Fibroblast of pulmonary artery (primary cell): Measurements from ENCODE around the gene EDEM1.

Source experiments
- DNase-seq: peaks from one replicate; pipeline ENCODE4 v3.0.0-alpha.2; 2010; ENCODE audit warnings: low read depth
- H3K4me3 ChIP-seq: replicated peaks from 2 replicates; pipeline ENCODE4 v1.5.1; 2011; ENCODE audit warnings: low read depth, mild to moderate bottlenecking, control low read depth, low read length, moderate library complexity
- TF ChIP-seq, protein P1 (sequence below): IDR thresholded peaks from 2 replicates; pipeline ENCODE4 v1.5.1; 2011; ENCODE audit warnings: mild to moderate bottlenecking, control low read depth, low read length, inconsistent platforms; ENCODE audit errors: missing control alignments

EDEM1 gene

DNA sequence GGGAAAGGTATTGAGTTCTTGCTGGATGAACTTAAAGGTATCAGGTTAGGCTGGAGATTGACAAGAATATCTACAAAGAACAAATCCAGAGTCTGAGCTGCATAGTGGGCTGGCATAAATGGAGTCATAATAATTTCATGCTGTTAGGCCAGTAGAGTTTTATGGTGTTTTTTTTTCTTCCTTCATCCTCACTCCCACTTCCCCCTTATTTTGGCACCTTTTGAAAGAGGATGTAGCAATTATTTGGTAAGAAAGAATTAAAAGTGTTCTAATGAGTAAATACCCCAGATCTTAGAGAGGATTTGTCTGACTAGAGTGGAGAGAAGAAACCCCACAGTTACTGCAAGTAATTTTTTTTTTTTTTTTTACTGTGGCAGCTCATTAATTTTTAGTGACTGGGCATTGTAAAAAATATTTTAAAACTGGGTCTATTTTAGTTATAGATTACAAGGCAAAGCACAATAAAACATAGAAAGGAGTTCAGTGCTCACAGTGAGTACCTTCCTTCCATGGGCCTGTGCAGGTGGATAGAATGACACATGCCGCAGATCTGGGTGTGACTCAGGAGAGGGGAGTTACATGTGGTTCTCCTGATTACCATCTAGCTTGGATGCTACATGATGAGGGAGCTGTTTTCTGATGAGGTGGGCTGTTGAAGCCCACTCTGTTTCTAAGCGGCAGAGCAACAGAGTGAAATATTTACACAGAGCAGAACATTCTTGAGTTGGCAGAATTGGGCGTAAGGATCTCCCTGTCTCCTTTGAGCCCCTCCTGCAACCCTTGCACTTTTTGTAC, 5.3 kb downstream of the EDEM1 start:
- H3K4me3 ChIP-seq = no peak overlapping the region
- TF ChIP-seq, protein P1, sequence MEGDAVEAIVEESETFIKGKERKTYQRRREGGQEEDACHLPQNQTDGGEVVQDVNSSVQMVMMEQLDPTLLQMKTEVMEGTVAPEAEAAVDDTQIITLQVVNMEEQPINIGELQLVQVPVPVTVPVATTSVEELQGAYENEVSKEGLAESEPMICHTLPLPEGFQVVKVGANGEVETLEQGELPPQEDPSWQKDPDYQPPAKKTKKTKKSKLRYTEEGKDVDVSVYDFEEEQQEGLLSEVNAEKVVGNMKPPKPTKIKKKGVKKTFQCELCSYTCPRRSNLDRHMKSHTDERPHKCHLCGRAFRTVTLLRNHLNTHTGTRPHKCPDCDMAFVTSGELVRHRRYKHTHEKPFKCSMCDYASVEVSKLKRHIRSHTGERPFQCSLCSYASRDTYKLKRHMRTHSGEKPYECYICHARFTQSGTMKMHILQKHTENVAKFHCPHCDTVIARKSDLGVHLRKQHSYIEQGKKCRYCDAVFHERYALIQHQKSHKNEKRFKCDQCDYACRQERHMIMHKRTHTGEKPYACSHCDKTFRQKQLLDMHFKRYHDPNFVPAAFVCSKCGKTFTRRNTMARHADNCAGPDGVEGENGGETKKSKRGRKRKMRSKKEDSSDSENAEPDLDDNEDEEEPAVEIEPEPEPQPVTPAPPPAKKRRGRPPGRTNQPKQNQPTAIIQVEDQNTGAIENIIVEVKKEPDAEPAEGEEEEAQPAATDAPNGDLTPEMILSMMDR = no peak
- DNase-seq = no peak

DNA sequence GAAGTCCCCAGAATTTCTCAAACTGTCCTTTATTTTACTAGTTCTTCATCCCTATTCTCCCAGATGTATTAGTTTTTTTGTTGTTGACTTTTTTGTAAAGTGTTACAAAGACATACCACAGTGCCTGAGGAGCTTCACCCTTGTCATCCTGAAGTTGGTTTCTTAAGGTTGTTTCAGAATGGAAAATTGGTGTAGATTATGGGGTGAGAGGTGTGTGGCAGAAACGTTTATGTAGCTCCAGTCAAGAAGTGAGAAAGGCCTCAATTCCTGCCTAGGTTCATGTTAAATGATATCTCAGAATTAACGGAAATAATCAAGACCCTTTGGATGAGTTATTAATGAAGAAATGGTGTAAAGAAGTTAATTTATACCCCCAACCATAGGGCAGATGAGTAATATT, 6.8 kb downstream of the EDEM1 start:
- H3K4me3 ChIP-seq = no peak overlapping the region
- no peak for DNase-seq
- TF ChIP-seq, protein P1 = no peak

DNA sequence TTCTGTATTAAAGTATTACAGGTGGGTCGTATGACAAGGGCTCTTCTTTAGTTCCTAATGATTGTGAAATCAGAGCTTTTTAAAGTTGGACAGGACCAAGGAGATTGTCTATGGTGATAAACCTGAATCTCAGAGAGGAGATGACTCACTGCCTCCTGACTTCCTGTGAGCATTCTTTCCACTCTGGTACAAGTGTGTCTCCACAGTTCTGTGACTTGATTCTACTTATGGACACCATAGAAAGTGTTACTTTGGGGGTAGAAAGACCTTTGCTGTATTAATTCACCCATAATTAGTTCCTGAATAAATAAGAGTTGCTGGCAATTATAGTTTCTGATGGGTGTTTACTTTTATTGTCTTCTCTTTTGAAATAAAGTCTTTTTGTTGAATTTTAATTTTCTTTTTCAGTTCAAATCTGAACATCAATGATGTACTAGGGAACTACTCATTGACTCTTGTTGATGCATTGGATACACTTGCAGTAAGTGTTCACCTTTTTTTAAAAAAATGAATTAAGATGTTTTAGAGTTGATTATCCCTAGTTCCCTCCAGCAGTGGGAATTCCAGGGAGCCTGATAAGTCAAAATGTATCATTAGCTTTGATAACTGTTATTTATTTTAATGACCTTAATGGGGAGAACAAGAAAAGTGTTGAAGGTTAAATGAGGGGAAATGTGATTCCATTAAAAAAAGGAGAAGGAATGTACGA, 7.4 kb downstream of the EDEM1 start:
- peak; percentile 87 for DNase-seq
- TF ChIP-seq, protein P1 = no peak
- H3K4me3 ChIP-seq = no peak overlapping the region

DNA sequence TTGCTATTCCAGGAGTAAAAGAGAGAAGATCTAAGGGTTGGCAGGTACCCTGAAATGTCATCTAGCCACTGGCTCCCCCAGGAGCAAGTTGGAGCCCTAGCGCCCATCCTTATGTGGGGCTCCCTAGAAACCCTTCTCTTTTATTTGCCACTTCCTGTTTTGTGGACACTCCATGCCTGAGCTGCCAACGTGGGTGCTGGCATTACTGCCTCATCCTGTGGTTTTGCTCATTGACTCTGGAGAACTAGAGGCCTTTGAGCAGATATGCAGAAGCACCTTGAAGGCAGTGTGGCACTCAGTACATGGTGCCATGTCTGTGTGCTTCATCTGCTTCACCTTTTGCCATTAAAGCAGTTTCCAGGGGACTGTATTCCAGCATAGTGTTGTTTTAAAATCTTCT, 8.1 kb downstream of the EDEM1 start:
- TF ChIP-seq, protein P1 = no peak
- no peak overlapping the region for H3K4me3 ChIP-seq
- DNase-seq = no peak

DNA sequence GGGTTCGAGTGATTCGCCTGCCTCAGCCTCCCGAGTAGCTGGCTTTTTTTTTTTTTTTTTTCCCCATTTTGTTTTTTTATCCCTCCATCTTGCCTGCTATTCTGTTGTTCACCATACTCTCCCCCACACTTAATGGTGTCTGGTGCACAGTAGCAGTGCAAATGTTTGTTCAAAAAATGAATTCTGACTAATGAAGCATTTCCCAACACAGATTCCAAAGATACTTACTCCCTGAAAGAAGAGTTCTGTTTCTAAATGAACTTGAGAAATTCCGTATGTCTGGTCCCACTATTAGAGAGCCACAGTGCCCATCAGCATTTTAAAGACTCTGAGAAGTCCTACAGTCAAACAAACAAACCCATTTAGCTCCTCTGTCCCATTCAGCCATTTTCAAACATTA, 9.5 kb downstream of the EDEM1 start:
- peak; percentile 68 for DNase-seq
- TF ChIP-seq, protein P1 = no peak
- H3K4me3 ChIP-seq = no peak overlapping the region

DNA sequence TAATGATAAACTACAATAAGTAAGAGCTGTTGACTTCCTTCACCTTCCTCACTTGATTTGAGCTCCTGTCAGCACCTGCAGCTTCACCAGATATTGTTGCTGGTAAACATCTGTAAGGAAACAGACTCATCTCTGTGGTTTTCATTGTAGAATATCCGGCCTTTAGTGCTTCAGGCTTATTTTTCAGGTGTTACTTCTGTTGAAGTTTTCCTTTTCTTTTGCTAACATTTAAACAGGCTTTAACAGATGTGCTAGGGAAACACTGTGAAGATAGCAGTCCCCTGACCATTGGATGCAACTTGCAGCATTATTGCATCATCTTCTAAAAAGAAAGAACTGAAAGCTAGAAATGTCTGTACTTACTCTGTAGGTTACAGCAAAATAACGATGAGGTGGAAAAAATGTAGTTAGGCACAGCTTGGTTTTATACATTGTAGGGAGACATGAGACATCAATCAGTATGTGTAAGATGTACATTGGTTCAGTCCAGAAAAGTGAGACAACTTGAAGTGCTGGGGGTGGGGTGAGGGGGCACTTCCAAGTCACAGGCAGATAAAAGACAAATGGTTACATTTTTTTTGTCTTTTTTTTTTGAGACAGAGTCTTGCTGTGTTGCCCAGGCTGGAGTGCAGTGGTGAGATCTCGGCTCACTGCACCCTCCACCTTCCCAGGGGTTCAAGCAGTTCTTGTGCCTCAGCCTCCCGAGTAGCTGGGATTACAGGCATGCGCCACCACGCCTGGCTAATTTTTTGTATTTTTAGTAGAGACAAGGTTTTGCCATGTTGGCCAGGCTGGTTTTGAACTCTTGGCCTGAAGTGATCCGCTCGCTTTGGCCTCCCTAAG, 10.2 kb downstream of the EDEM1 start:
- no peak overlapping the region for H3K4me3 ChIP-seq
- TF ChIP-seq, protein P1 = no peak
- peak; percentile 76 for DNase-seq
